ENCODE results near the gene ARHGAP4.

Gene ARHGAP4

DNA sequence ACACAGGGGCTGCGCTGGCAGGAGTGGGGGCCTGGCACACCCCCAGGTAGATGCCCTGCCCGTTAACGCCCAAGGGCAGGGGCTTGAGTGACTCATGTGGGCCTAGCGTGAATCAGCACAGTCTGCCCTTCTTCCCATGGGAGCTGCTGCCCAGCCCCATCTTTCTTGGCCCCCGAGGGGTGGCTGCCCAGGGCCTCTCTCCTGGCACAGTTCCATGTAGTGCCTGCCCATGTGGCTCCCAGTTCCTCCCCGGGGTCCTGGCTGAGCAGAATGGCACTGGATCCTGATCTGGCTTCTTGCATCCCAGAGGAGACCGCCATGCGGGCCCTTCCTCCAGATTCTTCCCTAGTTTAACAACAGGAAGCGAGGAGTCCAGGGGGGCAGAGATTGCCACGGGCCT lies 23.7 kb downstream of the ARHGAP4 start:
- TF ChIP-seq, protein P1, sequence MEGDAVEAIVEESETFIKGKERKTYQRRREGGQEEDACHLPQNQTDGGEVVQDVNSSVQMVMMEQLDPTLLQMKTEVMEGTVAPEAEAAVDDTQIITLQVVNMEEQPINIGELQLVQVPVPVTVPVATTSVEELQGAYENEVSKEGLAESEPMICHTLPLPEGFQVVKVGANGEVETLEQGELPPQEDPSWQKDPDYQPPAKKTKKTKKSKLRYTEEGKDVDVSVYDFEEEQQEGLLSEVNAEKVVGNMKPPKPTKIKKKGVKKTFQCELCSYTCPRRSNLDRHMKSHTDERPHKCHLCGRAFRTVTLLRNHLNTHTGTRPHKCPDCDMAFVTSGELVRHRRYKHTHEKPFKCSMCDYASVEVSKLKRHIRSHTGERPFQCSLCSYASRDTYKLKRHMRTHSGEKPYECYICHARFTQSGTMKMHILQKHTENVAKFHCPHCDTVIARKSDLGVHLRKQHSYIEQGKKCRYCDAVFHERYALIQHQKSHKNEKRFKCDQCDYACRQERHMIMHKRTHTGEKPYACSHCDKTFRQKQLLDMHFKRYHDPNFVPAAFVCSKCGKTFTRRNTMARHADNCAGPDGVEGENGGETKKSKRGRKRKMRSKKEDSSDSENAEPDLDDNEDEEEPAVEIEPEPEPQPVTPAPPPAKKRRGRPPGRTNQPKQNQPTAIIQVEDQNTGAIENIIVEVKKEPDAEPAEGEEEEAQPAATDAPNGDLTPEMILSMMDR (IDR thresholded peaks at IDR 0.05) = no peak
- no peak for TF ChIP-seq ZFX (IDR thresholded peaks at IDR 0.05; ENCODE audit: borderline replicate concordance)
- H3K27ac ChIP-seq = no peak overlapping the region

DNA sequence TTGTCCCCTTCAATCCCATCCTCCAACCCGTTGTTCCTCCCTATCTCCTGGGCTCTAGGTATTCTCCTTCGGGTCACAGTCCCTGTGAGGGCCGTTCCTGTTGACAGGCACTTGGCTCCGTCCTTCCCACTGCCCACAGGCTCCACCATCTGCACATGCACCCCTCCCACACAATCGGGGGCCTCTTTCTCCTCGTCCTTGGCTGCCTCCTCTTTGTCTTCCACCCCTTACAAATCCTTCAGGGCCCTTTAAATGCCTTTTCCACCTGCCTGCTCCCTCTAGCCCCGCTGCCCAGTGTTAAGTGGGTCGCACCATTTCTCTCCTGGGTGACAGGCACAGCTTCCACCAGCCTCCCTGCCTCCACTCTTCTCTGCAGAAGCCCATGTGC lies 24.3 kb downstream of the ARHGAP4 start:
- no peak overlapping the region for H3K27ac ChIP-seq
- TF ChIP-seq, protein P1 (IDR thresholded peaks at IDR 0.05) = no peak
- no peak for TF ChIP-seq ZFX (IDR thresholded peaks at IDR 0.05; ENCODE audit: borderline replicate concordance)

DNA sequence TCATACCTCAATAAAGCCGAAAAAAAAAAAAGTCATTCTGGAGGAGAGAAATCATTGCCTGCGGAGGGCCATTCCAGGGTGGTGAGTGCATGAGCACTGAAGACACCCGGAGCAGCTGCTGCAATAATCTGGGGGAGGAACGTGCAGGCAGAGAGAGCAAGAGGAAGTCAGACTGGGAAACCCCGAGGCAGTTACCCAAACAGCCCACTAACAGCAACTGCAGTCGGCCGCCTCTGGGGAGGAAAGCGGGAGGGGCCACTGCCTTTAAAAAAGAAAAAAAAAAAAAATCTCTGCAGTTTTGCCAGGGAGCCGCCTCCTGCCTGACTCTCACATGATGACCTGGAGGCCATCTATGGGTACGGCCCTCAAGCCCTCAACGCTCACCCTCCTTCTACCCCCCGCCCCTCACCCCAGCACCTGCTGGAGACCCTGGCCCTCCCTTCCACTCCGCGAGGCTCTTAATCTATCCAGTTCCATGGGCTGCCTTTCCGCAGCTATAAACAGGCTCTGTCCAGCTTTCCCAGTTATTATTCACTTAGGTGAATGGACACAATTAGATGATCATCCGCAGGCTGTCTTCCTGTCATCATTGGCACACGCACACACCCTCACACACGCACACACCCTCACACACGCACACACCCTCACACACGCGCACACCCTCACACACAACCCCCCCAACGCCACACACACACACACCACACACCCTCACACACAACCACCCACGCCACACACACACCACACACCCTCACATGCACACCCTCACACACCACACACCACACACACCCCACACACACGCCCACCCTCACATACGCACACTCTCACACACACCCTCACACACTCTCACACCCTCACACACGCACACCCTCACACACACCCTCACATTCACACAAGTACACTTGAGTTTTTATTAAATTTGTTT lies 25.0 kb downstream of the ARHGAP4 start:
- TF ChIP-seq, protein P1 (IDR thresholded peaks at IDR 0.05) = no peak
- TF ChIP-seq ZFX (IDR thresholded peaks at IDR 0.05; ENCODE audit: borderline replicate concordance) = no peak
- H3K27ac ChIP-seq = no peak overlapping the region

DNA sequence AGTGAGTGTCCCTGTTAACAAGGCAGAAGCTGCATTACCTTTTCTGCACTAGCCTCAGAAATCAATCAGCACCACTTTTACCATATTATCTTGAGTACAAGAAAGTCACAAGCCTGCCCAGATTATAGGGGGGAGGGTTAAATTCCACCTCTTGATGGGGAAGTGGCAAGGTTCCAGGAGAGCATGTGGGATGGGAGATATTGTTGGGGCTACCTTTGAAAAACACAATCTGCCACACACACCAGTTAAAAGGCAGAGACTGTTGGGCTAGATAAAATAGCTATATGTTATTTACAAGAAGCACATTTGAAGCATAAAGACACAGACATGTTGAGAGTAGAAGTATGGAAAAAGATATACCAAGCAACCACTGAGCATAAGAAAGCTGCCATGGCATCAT lies 28.2 kb downstream of the ARHGAP4 start:
- TF ChIP-seq ZFX (IDR thresholded peaks at IDR 0.05; ENCODE audit: borderline replicate concordance) = no peak
- TF ChIP-seq, protein P1 (IDR thresholded peaks at IDR 0.05) = no peak
- H3K27ac ChIP-seq = no peak overlapping the region

DNA sequence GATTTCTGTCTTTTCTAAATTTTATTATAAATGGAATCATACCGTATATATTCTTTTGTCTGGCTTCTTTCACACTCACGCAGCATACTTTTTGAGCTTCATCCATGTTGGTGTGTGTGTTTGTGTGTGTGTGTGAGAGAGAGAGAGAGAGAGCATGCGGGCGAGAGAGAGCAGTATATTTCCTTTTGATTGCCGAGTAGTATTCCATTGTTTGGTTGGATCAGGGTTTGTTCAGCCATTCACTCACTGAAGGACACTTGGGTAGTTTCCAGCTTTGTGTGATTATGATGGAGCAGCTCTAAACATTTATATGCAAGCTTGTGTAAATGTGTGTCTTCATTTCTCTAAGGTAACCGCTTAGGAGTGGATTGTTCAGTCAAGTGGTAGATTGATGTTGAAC lies 36.9 kb downstream of the ARHGAP4 start:
- no peak for TF ChIP-seq ZFX (IDR thresholded peaks at IDR 0.05; ENCODE audit: borderline replicate concordance)
- TF ChIP-seq, protein P1 (IDR thresholded peaks at IDR 0.05) = no peak
- H3K27ac ChIP-seq = no peak overlapping the region

DNA sequence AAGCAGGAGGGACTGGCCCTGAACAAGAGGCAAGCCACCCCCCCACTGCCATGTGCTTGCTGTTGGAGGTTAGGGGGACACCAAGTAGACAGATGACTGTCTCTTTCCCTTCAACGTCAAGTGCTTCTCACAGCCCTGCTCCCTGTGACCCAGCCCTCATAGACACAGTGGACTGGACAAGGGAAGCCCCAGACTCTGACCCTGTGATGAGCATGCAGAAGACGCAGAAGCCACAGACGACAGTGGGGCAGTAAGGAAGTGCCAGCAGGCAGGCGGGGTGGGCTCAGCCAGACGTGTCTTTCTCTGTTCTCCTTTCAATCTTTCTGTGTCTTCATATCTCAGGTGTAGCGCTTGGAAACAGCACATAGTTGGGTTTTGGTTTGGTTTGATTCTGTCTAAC lies 37.7 kb downstream of the ARHGAP4 start:
- TF ChIP-seq ZFX (IDR thresholded peaks at IDR 0.05; ENCODE audit: borderline replicate concordance) = no peak
- TF ChIP-seq, protein P1 (IDR thresholded peaks at IDR 0.05) = no peak
- H3K27ac ChIP-seq = no peak overlapping the region

DNA sequence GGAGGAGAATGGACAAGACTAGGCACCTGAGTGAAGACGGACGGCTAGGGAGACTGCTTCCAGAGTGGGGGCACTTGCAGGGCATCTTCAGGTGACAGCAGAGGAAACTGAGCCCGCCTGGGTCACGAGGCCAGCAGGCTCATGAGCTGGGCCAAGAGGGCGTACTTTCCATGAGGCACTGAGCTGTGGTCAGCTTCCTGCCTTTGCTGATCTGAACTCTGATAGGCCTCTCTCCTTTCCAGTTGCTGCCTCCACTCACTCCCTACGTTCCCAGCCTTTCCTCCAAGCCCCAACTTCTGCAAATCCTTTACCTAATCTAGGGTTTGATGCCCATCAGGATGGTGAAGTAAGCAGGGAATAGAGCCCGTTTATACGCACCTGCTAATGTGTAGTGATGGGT lies 38.7 kb downstream of the ARHGAP4 start:
- H3K27ac ChIP-seq = no peak overlapping the region
- TF ChIP-seq, protein P1 (IDR thresholded peaks at IDR 0.05) = no peak
- no peak for TF ChIP-seq ZFX (IDR thresholded peaks at IDR 0.05; ENCODE audit: borderline replicate concordance)
